GM23338 (cell line): ENCODE results near the gene ZNF284. TPM values are rescaled to one million over a fixed set of nuclear protein-coding genes. Genes with fewer than 3 reads are reported as not detected.

ENCODE experiments used
- ATAC-seq: fragments of 200-7000 bp; cut with Tn5 transposase; 3 replicates; pipeline ENCODE4 v1.9.1; 2020
- DNase-seq: peaks from one replicate; pipeline ENCODE4 v3.0.0-alpha.2; 2015; ENCODE audit warnings: low spot score
- H2AFZ ChIP-seq: fragments of 200-600 bp; sonication (generic); 2 replicates; pipeline ENCODE4 v1.8.0; 2016; ENCODE audit warnings: antibody characterized with exemption, mild to moderate bottlenecking, moderate library complexity
- H3F3A ChIP-seq: fragments of 200-600 bp; sonication (generic); replicated peaks from 2 replicates; pipeline ENCODE4 v1.8.0; 2017; ENCODE audit warnings: antibody characterized with exemption, mixed run types, low read depth
- H3K27ac ChIP-seq: fragments of 200-600 bp; sonication (generic); 2 replicates; pipeline ENCODE4 v1.6.1; 2016; ENCODE audit warnings: low read depth
- H3K27me3 ChIP-seq: fragments of 200-600 bp; sonication (generic); 2 replicates; pipeline ENCODE4 v1.8.0; 2016; ENCODE audit warnings: mild to moderate bottlenecking, mixed run types, moderate library complexity; ENCODE audit not compliant: insufficient read depth
- H3K36me3 ChIP-seq: fragments of 200-600 bp; sonication (generic); 2 replicates; pipeline ENCODE4 v1.8.0; 2016; ENCODE audit warnings: mild to moderate bottlenecking; ENCODE audit not compliant: insufficient read depth
- H3K4me1 ChIP-seq: fragments of 200-600 bp; sonication (generic); 2 replicates; pipeline ENCODE4 v1.8.0; 2016; ENCODE audit warnings: mild to moderate bottlenecking, moderate library complexity; ENCODE audit not compliant: insufficient read depth
- H3K4me2 ChIP-seq: fragments of 200-600 bp; sonication (generic); 2 replicates; pipeline ENCODE4 v1.7.1; 2017; ENCODE audit warnings: mixed run types
- H3K4me3 ChIP-seq: fragments of 200-600 bp; sonication (generic); 2 replicates; pipeline ENCODE4 v1.6.1; 2016; ENCODE audit warnings: mixed run types
- H3K79me2 ChIP-seq: fragments of 200-600 bp; sonication (generic); replicated peaks from 2 replicates; pipeline ENCODE4 v1.8.0; 2017; ENCODE audit warnings: mild to moderate bottlenecking; ENCODE audit not compliant: insufficient read depth
- H3K9me2 ChIP-seq: fragments of 200-600 bp; sonication (generic); 2 replicates; pipeline ENCODE4 v1.8.0; 2017; ENCODE audit not compliant: insufficient read depth
- H4K20me1 ChIP-seq: fragments of 200-600 bp; sonication (generic); replicated peaks from 2 replicates; pipeline ENCODE4 v1.8.0; 2017; ENCODE audit warnings: mild to moderate bottlenecking; ENCODE audit not compliant: insufficient read depth
- H3K27ac Mint-ChIP-seq: 2 replicates; pipeline ENCODE4 v1.8.0; 2020; ENCODE audit warnings: inconsistent platforms, mild to moderate bottlenecking, moderate library complexity, mixed read lengths
- H3K27me3 Mint-ChIP-seq: 3 replicates; pipeline ENCODE4 v1.8.0; 2022; ENCODE audit warnings: low read depth, mild to moderate bottlenecking, moderate library complexity, mixed read lengths, inconsistent platforms; ENCODE audit not compliant: insufficient read depth, poor library complexity
- H3K36me3 Mint-ChIP-seq: 3 replicates; pipeline ENCODE4 v1.8.0; 2021; ENCODE audit warnings: low read depth, mild to moderate bottlenecking, inconsistent platforms, moderate library complexity, mixed read lengths
- H3K4me1 Mint-ChIP-seq: 3 replicates; pipeline ENCODE4 v1.8.0; 2020; ENCODE audit warnings: mild to moderate bottlenecking, inconsistent platforms, mixed read lengths
- H3K4me3 Mint-ChIP-seq: 3 replicates; pipeline ENCODE4 v1.8.0; 2021; ENCODE audit warnings: moderate library complexity, mild to moderate bottlenecking, inconsistent platforms, mixed read lengths
- H3K9me3 Mint-ChIP-seq: 3 replicates; pipeline ENCODE4 v1.8.0; 2020; ENCODE audit warnings: moderate library complexity, mild to moderate bottlenecking, inconsistent platforms, mixed read lengths
- EZH2 ChIP-seq: fragments of 200-600 bp; sonication (generic); IDR thresholded peaks from one replicate; pipeline ENCODE4 v1.8.0; 2017; ENCODE audit warnings: antibody characterized with exemption, mild to moderate bottlenecking, low read depth; ENCODE audit not compliant: unreplicated experiment
- EZH2phosphoT487 ChIP-seq: fragments of 200-600 bp; sonication (generic); IDR thresholded peaks from one replicate; pipeline ENCODE4 v1.8.1; 2018; ENCODE audit warnings: antibody characterized with exemption; ENCODE audit not compliant: unreplicated experiment
- JUNB ChIP-seq: IDR thresholded peaks from one replicate; pipeline ENCODE4 v1.6.1; 2016; ENCODE audit warnings: antibody characterized with exemption; ENCODE audit not compliant: unreplicated experiment
- NANOG ChIP-seq: IDR thresholded peaks from 2 replicates; pipeline ENCODE4 v1.6.1; 2016; ENCODE audit warnings: antibody characterized with exemption, borderline replicate concordance
- POLR2AphosphoS5 ChIP-seq: IDR thresholded peaks from 2 replicates; pipeline ENCODE4 v1.6.1; 2016; ENCODE audit warnings: antibody characterized with exemption, low read depth
- STAT1 ChIP-seq: IDR thresholded peaks from one replicate; pipeline ENCODE4 v1.6.1; 2016; ENCODE audit warnings: antibody characterized with exemption; ENCODE audit not compliant: unreplicated experiment
- ZNF114 ChIP-seq: fragments of 250-450 bp; sonication (Bioruptor Pico); IDR thresholded peaks from 2 replicates; pipeline ENCODE4 v1.5.0; 2020; ENCODE audit warnings: mild to moderate bottlenecking, moderate library complexity
- ZNF331 ChIP-seq: fragments of 250-450 bp; sonication (Bioruptor Pico); IDR thresholded peaks from 2 replicates; pipeline ENCODE4 v1.5.0; 2020; ENCODE audit warnings: low read depth, mild to moderate bottlenecking, moderate library complexity
- polyA plus RNA-seq: library from polyadenylated mRNA; unstranded; fragments of >200 nt; fragmentation: Nextera tagmentation; extraction: Ambion mirVana; gene quantifications from 2 replicates; pipeline ENCODE4 v1.2.1, GENCODE V29; 2016
- total RNA-seq: library from RNA; depleted of rRNA; stranded (reverse); fragments of >200 nt; shearing (Covaris generic); gene quantifications from 2 replicates; pipeline ENCODE4 v1.2.3, GENCODE V29; 2014
- TF ChIP-seq, protein P1 (sequence below), 2 experiments: fragments of 200-600 bp in 1 of 2; sonication (generic) in 1 of 2; conservative IDR thresholded peaks; 2 replicates each; pipeline versions ENCODE4 v1.5.1 to v1.6.1; 2016 to 2017; ENCODE audit warnings: antibody characterized with exemption in 2 of 2, low read depth in 2 of 2, mild to moderate bottlenecking in 2 of 2, moderate library complexity in 1 of 2
- TF ChIP-seq, protein P2 (sequence below): IDR thresholded peaks from one replicate; pipeline ENCODE4 v1.6.1; 2018; ENCODE audit warnings: antibody characterized with exemption; ENCODE audit not compliant: unreplicated experiment
- TF ChIP-seq, protein P3 (sequence below): IDR thresholded peaks from 2 replicates; pipeline ENCODE4 v1.6.1; 2016; ENCODE audit warnings: antibody characterized with exemption
- TF ChIP-seq, protein P4 (sequence below): fragments of 250-450 bp; sonication (Bioruptor Pico); IDR thresholded peaks from 2 replicates; pipeline ENCODE4 v1.5.0; 2020; ENCODE audit warnings: mild to moderate bottlenecking, moderate library complexity

Gene ZNF284
- total and polyA plus RNA-seq, 2 experiments from 2014 or later: 1.4 to 3.1 TPM

DNA sequence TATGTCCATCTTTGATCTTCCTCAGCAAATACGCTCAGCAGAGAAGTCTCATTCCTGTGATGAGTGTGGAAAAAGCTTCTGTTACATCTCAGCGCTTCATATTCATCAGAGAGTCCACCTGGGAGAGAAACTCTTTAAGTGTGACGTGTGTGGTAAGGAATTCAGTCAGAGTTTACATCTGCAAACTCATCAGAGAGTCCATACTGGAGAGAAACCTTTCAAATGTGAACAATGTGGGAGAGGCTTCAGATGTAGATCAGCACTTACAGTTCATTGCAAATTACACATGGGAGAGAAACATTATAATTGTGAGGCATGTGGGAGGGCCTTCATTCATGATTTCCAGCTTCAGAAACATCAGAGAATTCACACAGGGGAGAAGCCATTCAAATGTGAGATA lies 5.7 kb upstream of the ZNF284 start:
- Histone ChIP-seq H3K27me3 (no peaks in the 10 kb centered on the region), H3K9me2 (peaks cover 18% of the 10 kb centered on the region), H3K79me2 (no peaks in the 10 kb centered on the region), H3K27ac (no peak overlapping the region), H4K20me1 (no peaks in the 10 kb centered on the region), H2AFZ (no peak overlapping the region), H3K36me3 (peaks cover 39% of the 10 kb centered on the region), H3K4me2 (no peak overlapping the region), H3F3A (no peaks in the 10 kb centered on the region), H3K4me3 (no peak overlapping the region), H3K4me1 (no peaks in the 10 kb centered on the region)
- ATAC-seq: no peak
- Mint-ChIP-seq H3K9me3 (peaks cover 57% of the 10 kb centered on the region), H3K27me3 (peaks cover 6% of the 10 kb centered on the region), H3K4me3 (no peak overlapping the region), H3K4me1 (no peaks in the 10 kb centered on the region; the same call in 2 of the 3 replicates), H3K36me3 (peaks cover 83% of the 10 kb centered on the region), H3K27ac (no peak overlapping the region)
- TF ChIP-seq NANOG: no peak
- TF ChIP-seq, protein P1, sequence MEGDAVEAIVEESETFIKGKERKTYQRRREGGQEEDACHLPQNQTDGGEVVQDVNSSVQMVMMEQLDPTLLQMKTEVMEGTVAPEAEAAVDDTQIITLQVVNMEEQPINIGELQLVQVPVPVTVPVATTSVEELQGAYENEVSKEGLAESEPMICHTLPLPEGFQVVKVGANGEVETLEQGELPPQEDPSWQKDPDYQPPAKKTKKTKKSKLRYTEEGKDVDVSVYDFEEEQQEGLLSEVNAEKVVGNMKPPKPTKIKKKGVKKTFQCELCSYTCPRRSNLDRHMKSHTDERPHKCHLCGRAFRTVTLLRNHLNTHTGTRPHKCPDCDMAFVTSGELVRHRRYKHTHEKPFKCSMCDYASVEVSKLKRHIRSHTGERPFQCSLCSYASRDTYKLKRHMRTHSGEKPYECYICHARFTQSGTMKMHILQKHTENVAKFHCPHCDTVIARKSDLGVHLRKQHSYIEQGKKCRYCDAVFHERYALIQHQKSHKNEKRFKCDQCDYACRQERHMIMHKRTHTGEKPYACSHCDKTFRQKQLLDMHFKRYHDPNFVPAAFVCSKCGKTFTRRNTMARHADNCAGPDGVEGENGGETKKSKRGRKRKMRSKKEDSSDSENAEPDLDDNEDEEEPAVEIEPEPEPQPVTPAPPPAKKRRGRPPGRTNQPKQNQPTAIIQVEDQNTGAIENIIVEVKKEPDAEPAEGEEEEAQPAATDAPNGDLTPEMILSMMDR (conservative IDR thresholded peaks at IDR 0.05; ENCODE audit: low read depth in 2 of 2): no peak
- TF ChIP-seq EZH2: no peak
- no peak for TF ChIP-seq EZH2phosphoT487
- TF ChIP-seq ZNF331 (CRISPR knock-in tag): no peak
- TF ChIP-seq ZNF114 (CRISPR knock-in tag): no peak
- TF ChIP-seq, protein P2, sequence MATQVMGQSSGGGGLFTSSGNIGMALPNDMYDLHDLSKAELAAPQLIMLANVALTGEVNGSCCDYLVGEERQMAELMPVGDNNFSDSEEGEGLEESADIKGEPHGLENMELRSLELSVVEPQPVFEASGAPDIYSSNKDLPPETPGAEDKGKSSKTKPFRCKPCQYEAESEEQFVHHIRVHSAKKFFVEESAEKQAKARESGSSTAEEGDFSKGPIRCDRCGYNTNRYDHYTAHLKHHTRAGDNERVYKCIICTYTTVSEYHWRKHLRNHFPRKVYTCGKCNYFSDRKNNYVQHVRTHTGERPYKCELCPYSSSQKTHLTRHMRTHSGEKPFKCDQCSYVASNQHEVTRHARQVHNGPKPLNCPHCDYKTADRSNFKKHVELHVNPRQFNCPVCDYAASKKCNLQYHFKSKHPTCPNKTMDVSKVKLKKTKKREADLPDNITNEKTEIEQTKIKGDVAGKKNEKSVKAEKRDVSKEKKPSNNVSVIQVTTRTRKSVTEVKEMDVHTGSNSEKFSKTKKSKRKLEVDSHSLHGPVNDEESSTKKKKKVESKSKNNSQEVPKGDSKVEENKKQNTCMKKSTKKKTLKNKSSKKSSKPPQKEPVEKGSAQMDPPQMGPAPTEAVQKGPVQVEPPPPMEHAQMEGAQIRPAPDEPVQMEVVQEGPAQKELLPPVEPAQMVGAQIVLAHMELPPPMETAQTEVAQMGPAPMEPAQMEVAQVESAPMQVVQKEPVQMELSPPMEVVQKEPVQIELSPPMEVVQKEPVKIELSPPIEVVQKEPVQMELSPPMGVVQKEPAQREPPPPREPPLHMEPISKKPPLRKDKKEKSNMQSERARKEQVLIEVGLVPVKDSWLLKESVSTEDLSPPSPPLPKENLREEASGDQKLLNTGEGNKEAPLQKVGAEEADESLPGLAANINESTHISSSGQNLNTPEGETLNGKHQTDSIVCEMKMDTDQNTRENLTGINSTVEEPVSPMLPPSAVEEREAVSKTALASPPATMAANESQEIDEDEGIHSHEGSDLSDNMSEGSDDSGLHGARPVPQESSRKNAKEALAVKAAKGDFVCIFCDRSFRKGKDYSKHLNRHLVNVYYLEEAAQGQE: no peak
- no peak for TF ChIP-seq JUNB
- TF ChIP-seq, protein P3, sequence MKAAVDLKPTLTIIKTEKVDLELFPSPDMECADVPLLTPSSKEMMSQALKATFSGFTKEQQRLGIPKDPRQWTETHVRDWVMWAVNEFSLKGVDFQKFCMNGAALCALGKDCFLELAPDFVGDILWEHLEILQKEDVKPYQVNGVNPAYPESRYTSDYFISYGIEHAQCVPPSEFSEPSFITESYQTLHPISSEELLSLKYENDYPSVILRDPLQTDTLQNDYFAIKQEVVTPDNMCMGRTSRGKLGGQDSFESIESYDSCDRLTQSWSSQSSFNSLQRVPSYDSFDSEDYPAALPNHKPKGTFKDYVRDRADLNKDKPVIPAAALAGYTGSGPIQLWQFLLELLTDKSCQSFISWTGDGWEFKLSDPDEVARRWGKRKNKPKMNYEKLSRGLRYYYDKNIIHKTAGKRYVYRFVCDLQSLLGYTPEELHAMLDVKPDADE: no peak
- TF ChIP-seq, protein P4, sequence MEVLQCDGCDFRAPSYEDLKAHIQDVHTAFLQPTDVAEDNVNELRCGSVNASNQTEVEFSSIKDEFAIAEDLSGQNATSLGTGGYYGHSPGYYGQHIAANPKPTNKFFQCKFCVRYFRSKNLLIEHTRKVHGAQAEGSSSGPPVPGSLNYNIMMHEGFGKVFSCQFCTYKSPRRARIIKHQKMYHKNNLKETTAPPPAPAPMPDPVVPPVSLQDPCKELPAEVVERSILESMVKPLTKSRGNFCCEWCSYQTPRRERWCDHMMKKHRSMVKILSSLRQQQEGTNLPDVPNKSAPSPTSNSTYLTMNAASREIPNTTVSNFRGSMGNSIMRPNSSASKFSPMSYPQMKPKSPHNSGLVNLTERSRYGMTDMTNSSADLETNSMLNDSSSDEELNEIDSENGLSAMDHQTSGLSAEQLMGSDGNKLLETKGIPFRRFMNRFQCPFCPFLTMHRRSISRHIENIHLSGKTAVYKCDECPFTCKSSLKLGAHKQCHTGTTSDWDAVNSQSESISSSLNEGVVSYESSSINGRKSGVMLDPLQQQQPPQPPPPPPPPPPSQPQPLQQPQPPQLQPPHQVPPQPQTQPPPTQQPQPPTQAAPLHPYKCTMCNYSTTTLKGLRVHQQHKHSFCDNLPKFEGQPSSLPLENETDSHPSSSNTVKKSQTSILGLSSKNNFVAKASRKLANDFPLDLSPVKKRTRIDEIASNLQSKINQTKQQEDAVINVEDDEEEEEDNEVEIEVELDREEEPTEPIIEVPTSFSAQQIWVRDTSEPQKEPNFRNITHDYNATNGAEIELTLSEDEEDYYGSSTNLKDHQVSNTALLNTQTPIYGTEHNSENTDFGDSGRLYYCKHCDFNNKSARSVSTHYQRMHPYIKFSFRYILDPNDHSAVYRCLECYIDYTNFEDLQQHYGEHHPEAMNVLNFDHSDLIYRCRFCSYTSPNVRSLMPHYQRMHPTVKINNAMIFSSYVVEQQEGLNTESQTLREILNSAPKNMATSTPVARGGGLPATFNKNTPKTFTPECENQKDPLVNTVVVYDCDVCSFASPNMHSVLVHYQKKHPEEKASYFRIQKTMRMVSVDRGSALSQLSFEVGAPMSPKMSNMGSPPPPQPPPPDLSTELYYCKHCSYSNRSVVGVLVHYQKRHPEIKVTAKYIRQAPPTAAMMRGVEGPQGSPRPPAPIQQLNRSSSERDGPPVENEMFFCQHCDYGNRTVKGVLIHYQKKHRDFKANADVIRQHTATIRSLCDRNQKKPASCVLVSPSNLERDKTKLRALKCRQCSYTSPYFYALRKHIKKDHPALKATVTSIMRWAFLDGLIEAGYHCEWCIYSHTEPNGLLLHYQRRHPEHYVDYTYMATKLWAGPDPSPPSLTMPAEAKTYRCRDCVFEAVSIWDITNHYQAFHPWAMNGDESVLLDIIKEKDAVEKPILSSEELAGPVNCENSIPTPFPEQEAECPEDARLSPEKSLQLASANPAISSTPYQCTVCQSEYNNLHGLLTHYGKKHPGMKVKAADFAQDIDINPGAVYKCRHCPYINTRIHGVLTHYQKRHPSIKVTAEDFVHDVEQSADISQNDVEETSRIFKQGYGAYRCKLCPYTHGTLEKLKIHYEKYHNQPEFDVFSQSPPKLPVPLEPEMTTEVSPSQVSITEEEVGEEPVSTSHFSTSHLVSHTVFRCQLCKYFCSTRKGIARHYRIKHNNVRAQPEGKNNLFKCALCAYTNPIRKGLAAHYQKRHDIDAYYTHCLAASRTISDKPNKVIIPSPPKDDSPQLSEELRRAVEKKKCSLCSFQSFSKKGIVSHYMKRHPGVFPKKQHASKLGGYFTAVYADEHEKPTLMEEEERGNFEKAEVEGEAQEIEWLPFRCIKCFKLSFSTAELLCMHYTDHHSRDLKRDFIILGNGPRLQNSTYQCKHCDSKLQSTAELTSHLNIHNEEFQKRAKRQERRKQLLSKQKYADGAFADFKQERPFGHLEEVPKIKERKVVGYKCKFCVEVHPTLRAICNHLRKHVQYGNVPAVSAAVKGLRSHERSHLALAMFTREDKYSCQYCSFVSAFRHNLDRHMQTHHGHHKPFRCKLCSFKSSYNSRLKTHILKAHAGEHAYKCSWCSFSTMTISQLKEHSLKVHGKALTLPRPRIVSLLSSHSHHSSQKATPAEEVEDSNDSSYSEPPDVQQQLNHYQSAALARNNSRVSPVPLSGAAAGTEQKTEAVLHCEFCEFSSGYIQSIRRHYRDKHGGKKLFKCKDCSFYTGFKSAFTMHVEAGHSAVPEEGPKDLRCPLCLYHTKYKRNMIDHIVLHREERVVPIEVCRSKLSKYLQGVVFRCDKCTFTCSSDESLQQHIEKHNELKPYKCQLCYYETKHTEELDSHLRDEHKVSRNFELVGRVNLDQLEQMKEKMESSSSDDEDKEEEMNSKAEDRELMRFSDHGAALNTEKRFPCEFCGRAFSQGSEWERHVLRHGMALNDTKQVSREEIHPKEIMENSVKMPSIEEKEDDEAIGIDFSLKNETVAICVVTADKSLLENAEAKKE: no peak
- no peak for TF ChIP-seq POLR2AphosphoS5
- TF ChIP-seq STAT1: no peak
- DNase-seq: no peak
